NCI-H510A treated with DMSO at 0.1 percent for 48 hours (cell line): ENCODE results near the gene SNPH.
"Not testable (repeated sequence)": the region's sequence is repeated elsewhere in the genome, so short reads cannot be mapped to it uniquely, and the experiment has no call there.

Source experiments
- DNase-seq: peaks from one replicate; lab custom pipeline; 2025; lab: John Stamatoyannopoulos, UW

The SNPH gene, protein sequence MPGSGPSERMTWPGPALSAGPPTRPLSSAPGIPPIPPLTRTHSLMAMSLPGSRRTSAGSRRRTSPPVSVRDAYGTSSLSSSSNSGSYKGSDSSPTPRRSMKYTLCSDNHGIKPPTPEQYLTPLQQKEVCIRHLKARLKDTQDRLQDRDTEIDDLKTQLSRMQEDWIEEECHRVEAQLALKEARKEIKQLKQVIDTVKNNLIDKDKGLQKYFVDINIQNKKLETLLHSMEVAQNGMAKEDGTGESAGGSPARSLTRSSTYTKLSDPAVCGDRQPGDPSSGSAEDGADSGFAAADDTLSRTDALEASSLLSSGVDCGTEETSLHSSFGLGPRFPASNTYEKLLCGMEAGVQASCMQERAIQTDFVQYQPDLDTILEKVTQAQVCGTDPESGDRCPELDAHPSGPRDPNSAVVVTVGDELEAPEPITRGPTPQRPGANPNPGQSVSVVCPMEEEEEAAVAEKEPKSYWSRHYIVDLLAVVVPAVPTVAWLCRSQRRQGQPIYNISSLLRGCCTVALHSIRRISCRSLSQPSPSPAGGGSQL

DNA sequence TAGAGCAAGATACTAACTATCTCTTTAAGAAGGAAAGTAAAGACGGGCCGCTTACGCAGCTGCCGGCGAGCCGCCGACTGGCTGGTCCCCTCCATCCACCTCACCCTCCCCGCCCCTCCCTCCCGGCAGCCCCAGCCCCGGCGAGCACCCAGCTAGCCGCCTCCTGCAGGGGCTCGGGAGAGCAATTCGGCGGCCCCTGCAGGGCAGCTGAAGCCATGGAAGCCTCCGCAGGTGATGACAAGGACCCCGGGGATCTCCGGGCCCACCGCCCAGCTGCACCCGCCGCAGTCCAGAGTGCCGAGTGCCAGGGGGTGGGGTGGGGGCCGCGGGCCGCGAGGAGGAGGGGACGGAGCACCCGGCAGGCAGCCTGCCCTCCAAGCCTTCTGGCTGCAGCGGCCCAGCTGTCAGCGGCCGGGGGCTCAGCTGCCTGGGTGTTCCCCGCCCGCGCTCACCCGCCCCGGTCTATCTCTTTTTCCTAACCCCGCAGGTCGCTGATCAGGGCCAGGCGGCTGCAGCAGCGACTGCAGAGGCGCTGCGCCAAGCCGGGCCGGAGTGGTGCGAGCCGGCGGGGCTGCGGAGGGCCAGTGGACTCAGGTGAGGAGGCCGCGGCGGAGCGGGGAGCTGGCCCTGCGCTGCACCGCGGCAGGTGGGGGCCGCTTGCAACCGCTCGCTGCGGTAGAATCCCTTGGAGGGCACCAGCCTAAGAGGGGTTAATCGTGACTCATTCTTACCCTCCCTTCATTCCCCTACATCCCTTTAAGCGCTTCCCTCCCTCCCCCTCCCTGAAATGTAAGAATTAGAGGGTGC, at the start of gene SNPH:
SNPH (plus strand) TSS at position 128 of the 807 bp plus-strand sequence. CDS start 29,946 bp downstream, outside the sequence.
- peak; percentile 68 for DNase-seq

GRCh38 chr20:1216527-1217427, 49.3 kb upstream of the SNPH start:
- not testable (repeated sequence) for DNase-seq

DNA sequence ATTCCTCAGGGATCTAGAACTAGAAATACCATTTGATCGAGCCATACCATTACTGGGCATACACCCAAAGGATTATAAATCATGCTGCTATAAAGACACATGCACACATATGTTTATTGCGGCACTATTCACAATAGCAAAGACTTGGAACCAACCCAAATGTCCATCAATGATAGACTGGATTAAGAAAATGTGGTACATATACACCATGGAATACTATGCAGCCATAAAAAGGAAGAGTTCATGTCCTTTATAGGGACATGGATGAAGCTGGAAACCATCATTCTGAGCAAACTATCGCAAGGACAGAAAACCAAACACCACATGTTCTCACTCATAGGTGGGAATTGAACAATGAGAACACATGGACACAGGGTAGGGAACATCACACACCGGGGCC, 43.3 kb upstream of the SNPH start:
- DNase-seq = not testable (repeated sequence)

DNA sequence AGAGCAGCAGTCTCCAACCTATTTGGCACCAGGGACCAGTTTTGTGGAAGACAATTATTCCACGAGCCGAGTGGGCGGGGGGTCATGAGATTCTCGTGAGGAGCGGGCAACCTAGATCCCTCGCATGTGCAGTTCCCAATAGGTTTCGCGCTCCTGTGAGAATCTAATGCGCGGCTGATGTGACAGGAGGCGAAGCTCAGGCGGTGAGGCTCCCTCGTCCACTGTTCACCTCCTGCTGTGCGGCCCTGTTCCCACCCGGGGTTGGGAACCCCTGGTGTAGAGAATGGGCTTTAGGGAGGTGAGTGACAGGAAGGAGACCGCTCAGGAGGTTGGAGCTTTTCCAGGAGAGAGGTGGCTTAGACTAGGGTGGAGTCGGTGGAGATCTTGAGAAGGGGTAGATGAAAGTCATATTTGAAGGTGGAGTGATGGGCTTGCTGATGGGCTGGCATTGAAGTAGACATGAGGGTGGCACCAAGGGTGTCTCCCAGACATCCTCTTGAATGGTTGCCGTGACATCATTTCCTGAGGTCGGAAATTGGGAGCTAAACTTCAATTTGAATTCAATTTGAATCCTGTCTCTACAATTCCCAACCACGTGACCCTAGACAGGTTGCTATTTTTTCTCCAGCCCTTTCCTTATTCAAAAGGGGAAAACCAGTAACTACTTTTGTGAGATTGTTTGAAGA, 41.7 kb upstream of the SNPH start:
- no peak for DNase-seq

- peak; percentile 42 for DNase-seq
Measured at GRCh38 chr20:1225263-1225782, 40.8 kb upstream of the SNPH start.

GRCh38 chr20:1225783-1226654, 40.1 kb upstream of the SNPH start, which contains the start of gene RAD21L1:
Gene RAD21L1, plus strand, starts transcription at chr20:1226044. Its CDS starts 2,410 bp downstream, at chr20:1228454.
- DNase-seq = no peak

DNA sequence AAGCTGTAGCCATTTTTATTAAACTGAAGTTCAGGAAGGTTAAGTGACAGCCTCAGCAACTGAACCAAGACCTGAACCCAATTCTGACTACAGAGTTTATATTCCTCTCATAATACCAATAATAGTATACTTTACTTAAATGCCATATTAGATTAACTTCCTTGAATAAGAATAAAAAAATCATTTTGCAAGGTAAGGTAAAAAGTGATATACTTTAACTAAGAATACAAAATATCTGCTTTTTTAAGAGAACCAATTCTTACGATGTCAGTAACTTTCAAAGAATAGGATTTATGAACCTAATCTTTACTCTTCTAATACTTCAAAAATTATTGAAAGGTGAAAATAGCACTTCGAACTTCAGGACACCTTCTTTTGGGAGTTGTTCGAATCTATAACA, 36.6 kb upstream of the SNPH start:
- DNase-seq = no peak

DNA sequence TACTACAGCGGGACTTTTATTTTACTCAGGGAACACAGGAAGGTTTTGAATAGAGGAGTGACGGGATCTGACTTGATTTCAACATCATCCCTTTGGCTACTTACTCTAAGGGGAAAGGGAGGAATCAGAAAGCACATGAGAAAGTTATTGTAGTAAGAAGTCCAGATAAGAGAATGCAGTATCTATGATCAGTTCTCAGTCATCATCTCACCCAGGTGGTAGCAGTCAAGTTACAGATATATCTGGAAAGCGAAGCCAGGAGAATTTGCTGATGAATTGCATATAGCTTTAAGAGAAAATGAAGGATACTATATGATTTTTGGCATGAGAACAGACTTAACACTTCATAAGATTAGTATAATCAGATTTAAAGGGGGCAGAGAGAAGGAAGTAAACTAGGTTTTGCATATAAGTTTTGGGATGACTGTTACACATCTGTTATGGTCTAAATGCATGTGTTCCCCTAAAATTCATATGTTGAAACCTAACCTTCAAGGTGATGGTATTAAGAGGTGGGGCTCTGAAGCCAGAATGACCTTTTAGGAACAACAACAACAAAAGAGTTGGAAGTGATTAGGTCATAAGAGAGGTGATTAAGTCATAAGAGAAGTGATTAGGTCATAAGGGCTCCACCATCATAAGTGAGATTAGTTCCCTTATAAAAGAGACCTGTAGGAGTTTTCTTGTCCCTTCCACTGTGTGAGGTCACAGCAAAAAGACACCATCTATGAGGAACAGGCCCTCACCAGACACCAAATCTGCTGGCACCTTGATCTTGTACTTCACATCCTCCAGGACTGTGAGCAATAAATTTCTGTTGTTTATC, 33.6 kb upstream of the SNPH start:
- DNase-seq = no peak

DNA sequence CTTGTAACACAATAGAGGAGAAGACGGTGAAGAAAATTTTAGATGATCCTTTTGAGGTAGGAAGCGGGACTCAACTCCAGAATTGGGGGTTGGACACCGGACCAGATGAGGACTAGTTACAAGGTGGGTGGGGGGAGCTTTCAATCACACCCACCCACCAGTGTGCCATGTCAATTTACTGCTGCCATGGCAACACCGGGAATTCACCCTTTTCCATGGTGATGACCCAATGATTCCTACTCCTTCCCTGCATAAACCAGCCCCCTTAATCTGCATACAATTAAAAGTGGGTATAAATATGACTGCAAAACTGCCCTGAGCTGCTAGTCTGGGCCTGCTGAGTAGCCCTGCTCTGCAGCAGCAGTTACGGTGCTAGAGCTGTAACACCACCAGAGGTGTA, 25.5 kb upstream of the SNPH start:
- DNase-seq = no peak

DNA sequence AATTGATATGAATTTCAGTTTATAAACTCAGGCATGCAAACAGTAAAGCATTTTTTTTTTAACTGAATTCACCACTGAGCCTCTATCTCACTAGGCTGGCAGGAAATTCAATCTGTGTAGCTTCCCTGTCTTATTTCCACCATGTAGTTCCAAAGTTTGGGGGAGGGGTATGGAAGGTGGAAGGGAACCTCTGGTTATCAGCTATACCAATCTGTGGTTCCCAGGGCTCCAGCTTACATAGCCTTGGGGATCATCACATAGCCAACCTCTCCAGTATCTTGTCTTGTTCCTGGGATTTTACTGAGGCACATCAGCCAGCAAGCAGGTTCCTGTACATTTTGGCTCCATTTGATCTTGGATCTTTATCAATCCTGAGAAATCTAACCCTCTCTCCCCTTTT, 24.6 kb upstream of the SNPH start:
- no peak for DNase-seq

GRCh38 chr20:1242099-1242498, 24.0 kb upstream of the SNPH start:
- no peak for DNase-seq

- DNase-seq = no peak
Measured at GRCh38 chr20:1242530-1242929, 23.6 kb upstream of the SNPH start.

DNA sequence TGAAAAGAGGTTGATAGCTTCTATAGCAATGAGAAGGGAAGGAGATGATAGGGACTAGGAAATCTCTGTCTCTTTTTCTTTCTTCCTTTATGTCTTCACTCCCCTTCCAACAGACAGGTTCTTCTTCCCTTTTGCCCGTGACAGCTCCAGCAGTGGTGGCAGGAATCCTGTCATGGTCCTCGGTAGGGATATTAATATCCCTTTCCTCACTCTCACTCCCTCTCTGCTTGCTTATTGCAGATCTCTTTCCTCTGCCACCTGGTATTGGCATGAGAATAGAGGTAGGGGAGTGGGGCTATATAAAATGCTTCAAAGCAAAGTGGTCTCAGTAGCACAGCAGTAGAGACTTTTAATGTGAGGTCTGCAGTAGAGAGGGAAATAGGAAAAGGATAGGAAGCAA, 20.5 kb upstream of the SNPH start:
- DNase-seq = no peak

- DNase-seq = no peak
Measured at GRCh38 chr20:1247689-1248088, 18.4 kb upstream of the SNPH start.

GRCh38 chr20:1250282-1250681, 15.8 kb upstream of the SNPH start:
- not testable (repeated sequence) for DNase-seq

DNA sequence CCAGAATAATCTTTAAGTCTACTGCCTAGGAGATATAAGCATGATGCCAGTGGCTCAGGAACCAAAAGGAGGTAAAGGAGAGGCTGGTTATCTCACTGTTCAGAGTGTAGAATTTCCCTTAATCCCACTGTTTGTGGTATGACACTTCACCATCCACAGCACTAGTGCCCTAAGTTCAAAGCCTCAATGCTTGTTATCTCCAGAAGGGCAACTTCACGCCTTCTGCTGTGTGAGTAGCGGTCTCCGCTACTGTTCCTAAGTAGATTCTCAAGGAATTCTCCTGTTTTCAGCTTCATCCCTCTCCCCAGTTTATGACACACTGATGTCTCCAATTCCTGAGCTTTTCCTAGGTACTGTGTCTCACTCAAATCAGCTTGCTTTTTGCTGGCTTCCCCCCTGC, 13.7 kb upstream of the SNPH start:
- no peak for DNase-seq

DNA sequence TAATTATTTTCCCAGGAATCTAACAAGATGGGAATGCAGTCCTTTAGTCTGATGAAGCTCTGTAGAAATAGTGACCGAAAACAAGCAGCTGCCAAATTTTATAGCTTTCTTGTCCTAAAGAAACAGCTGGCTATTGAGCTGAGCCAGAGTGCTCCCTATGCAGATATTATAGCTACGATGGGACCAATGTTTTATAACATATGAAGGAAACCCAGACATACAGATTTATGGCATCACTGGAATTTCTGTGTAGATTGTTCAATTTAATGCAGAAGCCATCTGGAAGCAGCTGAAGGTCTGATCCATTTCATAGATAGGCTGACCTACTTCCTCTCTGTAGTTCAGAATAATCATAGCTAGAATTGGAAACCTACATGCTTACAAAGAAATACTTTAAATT, 11.8 kb upstream of the SNPH start:
- DNase-seq = no peak

DNA sequence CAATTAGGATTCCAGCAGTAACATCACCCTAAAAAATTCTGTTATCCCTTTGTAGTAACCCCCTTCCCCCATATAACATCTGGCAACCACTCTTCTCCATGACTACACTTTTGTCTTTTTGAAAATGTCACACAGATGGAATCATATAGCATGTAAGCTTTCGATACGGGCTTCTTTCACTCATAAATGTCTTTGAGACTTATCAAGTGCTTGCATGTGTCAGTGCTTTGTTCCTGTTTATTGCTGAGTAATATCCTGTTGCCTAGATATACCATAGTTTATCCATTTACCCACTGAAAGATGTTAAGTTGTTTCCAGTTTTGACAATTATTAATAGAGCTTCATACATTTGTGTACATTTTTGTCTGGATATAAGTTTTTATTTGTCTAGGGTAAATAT, 10.4 kb upstream of the SNPH start:
- no peak for DNase-seq

- DNase-seq = no peak
Measured at GRCh38 chr20:1263853-1264252, 2.2 kb upstream of the SNPH start.
